GM12878 (cell line): ENCODE measurements around the gene HCN4.

Source experiments
- ASH2L ChIP-seq: fragments of 300-600, 200-600 bp; sonication (generic); IDR thresholded peaks from 2 replicates; pipeline ENCODE4 v1.6.1; 2017; ENCODE audit warnings: low read depth, mild to moderate bottlenecking, borderline replicate concordance
- CREB1 ChIP-seq: IDR thresholded peaks from 2 replicates; pipeline ENCODE4 v1.6.1; 2012; ENCODE audit warnings: low read depth, mild to moderate bottlenecking, inconsistent platforms
- ELK1 ChIP-seq: IDR thresholded peaks from 2 replicates; pipeline ENCODE4 v1.6.1; 2012; ENCODE audit warnings: low read depth, low read length, improper control_type of control experiment
- MTA3 ChIP-seq: IDR thresholded peaks from 2 replicates; pipeline ENCODE4 v1.6.1; 2012; ENCODE audit warnings: low read length, inconsistent platforms, borderline replicate concordance
- SIN3A ChIP-seq: IDR thresholded peaks from 2 replicates; pipeline ENCODE4 v1.6.1; 2012; ENCODE audit warnings: low read depth, low read length, improper control_type of control experiment
- TAF1 ChIP-seq: IDR thresholded peaks from 2 replicates; pipeline ENCODE4 v1.6.1; 2011; ENCODE audit warnings: mild to moderate bottlenecking, low read depth, low read length, borderline replicate concordance
- ZNF592 ChIP-seq: fragments of 450-650 bp; IDR thresholded peaks from 2 replicates; pipeline ENCODE4 v1.6.1; 2017; ENCODE audit warnings: mild to moderate bottlenecking, moderate library complexity

GRCh38 chr15:73389971-73390544 is 21.3 kb upstream of the HCN4 start:
- TF ChIP-seq CREB1 (no peak), MTA3 (no peak), TAF1 (no peak), SIN3A (no peak), ASH2L (no peak), ELK1 (no peak), ZNF592 (no peak)
